HG03039 (cell line): ENCODE results near the gene CLNS1A.
"Not testable (repeated sequence)": the region's sequence is repeated elsewhere in the genome, so short reads cannot be mapped to it uniquely, and the experiment has no call there.

ENCODE experiments used
- ATAC-seq: cut with Tn5 transposase; IDR thresholded peaks from one replicate; pipeline ENCODE4 v1.9.1; 2021; ENCODE audit warnings: mild to moderate bottlenecking, moderate library complexity; ENCODE audit not compliant: unreplicated experiment

Gene CLNS1A

DNA sequence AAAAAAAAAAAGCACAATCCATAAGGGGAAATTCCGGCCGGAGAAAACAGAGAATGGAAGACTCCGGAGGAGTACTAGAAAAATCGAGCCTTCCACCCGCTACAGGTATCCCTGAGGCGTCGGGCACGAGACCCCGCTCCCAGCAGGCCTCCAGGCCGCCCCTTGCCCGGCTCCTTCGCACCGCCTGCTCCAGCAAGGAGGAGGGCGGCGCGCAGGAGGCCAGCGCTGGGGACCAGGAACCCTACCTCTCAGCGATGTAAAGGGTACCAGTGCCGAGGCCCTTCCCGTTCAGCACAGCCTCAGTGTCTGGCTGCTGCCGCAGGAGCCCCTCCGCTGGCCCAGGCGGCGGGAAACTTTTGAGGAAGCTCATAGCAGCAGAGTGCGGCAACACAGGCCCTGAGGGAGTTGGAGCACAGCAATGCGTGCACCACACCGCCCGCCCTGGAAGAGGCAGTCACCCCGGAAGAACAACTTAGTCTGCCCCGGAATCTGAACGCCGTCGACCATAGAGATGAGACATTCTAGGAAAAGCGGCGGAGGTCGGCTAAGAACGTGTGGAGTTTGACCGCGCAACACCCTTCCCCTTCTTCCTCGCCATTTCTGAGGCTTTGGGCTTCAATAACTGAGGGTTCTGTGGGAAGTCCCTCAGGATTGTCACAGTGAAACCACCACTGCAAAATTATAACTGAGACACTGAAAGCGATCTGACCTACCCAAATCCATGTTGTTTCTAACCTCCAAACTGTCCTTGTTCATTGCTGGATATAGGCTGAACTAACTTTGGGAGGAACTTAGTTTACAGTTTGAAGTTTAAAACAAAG, at the start of gene CLNS1A:
CLNS1A (minus strand) TSS at position 450 of the 821 bp plus-strand sequence; CDS start at position 370, 80 bp downstream.
- ATAC-seq: peak; percentile 91

DNA sequence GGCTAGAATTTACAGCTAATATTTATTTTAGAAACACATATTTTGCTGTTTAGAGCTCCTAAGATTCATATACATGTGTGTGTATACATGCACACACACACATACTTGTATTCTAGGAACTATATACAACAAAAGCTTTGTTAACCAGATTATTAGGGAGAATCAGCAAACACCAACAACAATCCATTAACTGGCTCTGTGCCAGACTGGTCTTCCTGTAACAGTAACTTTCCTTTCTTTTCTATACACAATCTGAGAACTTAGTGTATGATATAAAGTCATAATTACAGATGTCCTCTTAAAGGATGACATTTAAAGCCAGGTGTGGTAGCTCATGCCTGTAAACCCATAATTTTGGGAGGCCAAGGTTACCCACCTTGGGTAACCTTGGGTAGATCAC, 49.5 kb upstream of the CLNS1A start:
- ATAC-seq: no peak

- no peak for ATAC-seq
These were observed 39.5 kb upstream of the CLNS1A start for GRCh38 chr11:77677138-77677537.

- ATAC-seq: no peak
These were observed 34.7 kb upstream of the CLNS1A start for GRCh38 chr11:77672264-77672663.

DNA sequence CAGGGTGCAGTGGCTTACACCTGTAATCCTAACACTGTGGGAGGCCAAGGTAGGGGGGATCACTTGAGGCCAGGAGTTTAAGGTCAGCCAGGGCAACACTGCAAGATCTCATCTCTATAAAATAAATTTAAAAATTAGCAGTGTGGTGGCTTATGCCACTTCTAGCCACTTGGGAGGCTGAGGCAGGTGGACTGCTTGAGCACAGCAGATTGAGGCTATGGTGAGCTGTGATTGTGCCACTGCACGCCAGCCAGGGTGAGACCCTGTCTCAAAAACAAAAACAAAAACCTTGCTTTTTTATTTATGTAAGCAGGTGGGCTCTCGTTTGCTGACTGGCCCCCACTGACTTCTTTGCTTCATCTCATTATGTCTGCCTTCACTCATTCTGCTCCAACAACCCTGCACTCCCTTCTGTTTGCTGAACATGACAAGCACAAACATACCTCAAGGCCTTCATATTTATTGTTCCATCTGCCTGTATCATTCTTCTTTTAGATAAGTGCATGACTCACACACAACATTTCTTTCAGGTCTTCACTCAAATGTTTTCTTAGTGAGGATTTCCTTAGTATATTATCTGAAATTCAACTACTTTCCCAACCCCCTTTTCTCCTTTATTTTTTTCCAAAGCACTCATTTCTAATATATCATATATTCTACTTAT, 32.4 kb upstream of the CLNS1A start:
- no peak for ATAC-seq

DNA sequence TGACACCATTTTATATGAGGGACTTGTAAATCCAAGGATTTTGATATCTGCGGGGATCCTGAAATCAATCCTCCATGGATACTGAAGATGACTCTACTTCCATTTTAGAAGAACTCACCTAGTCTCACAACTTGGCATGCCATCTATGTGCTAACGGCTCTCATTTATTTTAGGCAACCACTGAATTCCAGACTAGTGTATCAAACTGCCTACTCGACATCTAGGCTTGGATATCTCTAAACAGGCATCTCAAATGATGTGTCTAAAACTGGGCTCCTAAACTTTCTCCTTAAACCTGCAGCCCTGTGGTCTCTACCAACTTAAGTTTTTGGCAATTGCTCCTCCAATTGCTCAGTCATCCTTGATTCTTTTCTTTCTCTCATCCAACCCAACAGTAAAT, 31.2 kb upstream of the CLNS1A start:
- no peak for ATAC-seq

DNA sequence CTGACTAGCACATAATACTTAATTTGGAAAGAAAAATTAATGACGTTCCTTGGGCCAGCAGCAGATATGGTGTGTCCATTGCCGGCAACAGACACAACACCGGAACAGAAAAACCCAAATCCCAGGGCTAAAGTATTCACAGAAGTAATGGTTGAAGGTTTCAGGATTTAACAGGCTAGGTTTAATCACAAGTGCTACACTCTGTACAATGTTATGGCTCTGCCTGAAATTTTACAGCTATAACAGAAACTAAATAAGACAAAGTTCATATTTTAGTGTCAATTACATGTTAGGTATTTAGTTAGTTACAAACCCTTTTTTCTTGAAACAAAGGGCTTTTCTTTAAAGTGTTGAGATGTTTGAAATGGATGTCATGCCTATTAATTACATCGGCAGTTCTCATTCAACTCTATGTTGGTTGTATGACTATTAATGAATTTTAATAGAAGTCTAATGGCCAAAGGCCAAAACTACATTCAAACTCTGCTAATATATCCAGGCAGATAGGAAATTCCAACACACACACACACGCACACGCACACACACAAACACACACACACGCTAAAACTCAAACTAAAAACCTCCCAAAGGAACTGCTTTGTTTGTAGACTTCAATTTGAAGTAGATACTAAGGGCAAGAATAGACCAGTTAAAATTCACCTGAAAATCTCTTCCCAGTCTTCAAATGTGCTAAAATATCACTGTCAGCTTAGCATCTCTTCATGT, 27.8 kb upstream of the CLNS1A start:
- ATAC-seq: no peak

DNA sequence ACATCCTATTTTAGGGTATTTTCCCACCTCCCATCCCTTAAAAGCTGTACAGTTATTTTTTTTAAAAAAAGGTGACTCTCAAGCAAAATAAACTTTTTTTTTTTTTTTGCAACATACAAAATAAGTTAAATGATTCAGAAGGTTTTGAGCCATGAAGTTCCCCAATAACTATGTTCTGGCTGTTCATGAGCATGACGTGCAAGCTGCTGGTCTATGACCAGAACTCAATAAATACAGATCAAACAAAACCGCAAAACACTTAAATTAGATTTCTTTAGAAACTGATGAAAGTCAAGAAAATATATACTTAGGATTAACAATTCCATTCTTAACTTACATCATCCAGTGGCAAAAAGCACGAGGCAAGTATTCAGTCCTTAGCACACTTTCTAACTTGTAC, 24.1 kb upstream of the CLNS1A start:
- ATAC-seq: no peak

DNA sequence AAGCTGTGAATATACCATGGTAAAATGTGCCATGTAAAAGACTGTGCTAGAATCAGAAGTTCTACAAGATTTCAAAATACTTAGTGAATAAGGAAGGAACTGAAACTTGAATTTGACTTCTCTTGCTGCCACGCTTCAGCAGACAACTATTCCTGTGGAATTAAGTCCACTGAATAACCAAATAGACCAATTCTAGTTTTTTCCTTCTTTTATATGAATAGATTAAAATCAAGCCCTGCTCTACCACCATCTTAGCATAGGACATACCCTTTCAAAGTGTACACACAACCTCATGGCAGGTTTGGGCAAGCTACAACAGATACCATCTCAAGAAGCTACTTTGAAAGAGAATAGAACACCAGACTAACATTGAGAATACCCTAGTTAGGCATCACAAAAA, 23.4 kb upstream of the CLNS1A start:
- ATAC-seq: no peak

DNA sequence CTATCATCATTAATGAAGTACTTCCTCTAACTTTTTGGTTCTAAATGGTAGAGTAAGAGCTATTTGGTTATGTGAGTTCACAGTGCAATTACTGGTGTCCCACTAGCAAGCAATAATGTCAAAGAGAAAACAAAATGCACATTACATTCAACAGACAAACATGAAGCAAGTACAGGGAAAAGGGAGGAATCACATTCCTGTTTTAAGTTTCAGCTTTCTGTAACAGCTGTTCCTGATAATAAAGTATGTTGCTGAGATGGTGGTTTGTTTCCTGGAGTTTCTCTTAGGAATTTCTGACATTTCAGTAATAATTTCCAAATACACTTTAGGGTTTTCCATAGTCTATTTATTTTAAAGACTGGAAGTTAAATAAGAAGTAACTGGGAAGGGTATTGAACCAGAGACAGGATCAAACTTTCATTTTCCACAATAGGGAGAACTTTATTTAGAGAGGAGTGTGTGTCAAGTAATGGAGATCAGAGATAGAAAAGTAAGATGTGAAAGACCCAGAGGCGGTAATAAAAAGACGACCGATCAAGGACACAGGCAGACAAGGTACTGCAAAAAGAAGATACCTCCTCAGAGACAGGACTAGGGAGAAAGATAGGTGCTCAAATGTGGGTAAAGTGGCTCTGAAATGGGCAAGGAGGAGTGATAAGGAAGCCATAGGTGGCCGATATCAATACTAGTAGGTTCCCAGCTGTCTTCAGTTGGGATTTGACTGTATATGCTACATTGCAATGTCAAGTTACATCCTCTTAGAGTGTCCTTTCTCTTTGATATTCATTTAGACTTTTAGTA, 20.8 kb upstream of the CLNS1A start:
- no peak for ATAC-seq

DNA sequence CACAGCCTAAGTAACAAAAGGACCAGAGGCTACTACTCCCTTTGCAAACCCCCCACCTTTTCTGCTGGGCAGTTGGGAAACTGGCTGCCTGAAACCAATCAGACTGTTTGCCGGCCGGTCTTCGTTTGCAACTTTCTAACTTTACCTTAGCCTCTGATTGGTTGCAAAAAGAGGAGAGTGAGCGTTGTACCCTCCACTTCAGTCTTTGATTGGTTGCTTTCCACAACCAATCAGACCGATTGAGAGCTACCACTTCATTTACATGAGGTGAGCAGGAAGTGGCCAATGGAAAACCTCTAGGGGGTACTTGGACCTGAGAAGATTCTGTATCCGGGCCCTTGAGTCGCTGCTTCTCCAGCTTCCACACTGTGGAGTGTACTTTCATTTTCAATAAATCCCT, 18.8 kb upstream of the CLNS1A start:
- ATAC-seq: no peak

- ATAC-seq: no peak
These were observed 17.3 kb upstream of the CLNS1A start for GRCh38 chr11:77654770-77655434.

DNA sequence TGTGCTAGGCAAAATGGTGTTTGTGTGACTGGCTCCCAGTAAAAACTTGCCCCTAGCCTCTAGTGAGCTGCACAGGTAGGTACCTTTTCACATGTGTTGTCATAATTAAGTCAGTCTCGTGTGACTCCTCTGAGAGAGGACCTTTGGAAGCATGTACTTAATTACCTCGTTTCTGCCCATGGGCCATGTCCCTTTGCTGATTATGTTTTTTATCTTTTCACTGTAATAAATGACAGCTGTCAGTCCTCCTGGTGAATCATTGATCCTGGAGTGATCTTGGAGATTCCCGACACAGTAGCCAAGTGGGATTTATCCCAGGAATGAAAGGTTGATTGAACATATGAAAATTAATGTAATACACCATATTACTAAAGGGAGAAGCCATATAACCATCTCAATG, 12.5 kb upstream of the CLNS1A start:
- ATAC-seq: no peak

DNA sequence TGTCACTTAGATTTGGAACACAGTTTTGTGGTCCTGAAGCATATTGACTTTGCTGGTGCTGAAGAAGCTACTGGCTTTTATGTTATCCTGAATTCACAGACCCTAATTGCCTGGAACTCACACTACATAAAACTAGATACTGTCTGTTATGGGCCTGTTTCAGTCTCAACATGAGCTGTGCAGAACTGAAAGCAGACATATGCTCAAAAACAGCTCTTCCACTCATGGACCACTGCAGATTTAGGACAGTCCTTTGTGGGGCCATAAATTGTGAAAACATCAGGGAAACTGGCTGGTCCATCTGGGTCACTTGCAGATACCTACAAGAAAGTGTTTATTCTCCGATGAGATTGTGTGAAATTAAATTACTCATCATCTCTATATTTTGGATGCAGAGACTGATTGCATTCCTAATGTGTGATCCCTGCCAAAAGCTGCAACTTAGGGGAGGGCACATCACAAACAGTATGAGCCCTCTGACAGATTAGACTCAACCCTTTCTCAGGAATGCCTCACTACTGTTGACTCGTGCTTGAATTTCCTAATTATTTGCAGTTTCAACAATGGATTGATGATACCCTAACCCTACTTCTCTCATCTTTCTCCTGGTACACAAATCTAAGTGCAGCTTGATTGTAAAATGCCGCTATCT, 10.2 kb upstream of the CLNS1A start:
- no peak for ATAC-seq

- ATAC-seq: no peak
These were observed 7.3 kb upstream of the CLNS1A start for GRCh38 chr11:77644887-77645286.

GRCh38 chr11:77642228-77642627, 4.6 kb upstream of the CLNS1A start:
- ATAC-seq: no peak

DNA sequence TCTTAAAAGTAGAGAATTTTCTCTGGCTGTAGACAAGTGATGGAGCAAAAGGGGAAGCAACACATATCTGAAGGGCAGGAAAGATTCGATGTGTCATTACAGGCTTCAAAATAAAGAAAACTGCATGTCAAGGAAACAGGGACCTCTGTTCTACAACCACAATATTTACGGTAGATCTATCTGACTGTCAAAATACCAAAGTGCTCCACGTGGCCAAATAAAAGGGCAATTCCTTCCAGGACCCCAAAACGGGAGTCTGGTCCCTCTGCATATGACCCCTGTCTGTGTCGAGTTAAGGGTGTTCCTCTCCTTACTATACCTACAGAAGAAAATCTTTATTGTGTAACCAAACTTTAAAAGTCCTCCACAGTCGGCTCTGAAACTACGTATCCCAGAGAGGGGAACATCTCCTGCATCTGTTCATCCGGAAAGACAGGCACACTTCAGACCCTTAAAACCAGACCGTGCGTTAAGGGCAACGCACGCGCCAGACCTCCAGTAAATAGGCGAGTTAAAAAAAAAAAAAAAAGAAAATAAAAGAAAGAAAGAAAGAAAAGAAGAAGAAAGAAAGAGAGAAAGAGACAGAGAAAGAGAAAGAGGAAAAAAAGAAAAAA, 756 bp downstream of the CLNS1A start:
- ATAC-seq: no peak

GRCh38 chr11:77633926-77634325, 3.7 kb downstream of the CLNS1A start:
- ATAC-seq: not testable (repeated sequence)

- ATAC-seq: no peak
These were observed 7.4 kb downstream of the CLNS1A start for GRCh38 chr11:77630157-77630710.
